GM18867 (cell line): ENCODE data around the gene PFDN6.
A peak's percentile ranks its signal among the peaks of the same experiment; 100 is the strongest.

Source experiments
- ATAC-seq: cut with Tn5 transposase; IDR thresholded peaks from one replicate; pipeline ENCODE4 v1.9.1; 2021; ENCODE audit warnings: mild to moderate bottlenecking, moderate library complexity; ENCODE audit not compliant: unreplicated experiment

Gene PFDN6

GRCh38 chr6:33314943-33315792 lies 25.8 kb downstream of the PFDN6 start:
- ATAC-seq = no peak

GRCh38 chr6:33315793-33316602 lies 26.6 kb downstream of the PFDN6 start:
- ATAC-seq = no peak

- no peak for ATAC-seq
These were observed 27.4 kb downstream of the PFDN6 start for GRCh38 chr6:33316603-33317418.

GRCh38 chr6:33317419-33317668 lies 27.9 kb downstream of the PFDN6 start:
- no peak for ATAC-seq

- peak; percentile 48 for ATAC-seq
These were observed 28.4 kb downstream of the PFDN6 start, which contains the start of gene ZBTB22 for GRCh38 chr6:33317669-33318425. Gene ZBTB22, minus strand, starts transcription at chr6:33317744. Its CDS starts 828 bp downstream, at chr6:33316916.

GRCh38 chr6:33318426-33319073 lies 29.1 kb downstream of the PFDN6 start:
- no peak for ATAC-seq

GRCh38 chr6:33319939-33320314 lies 30.5 kb downstream of the PFDN6 start:
- no peak for ATAC-seq

GRCh38 chr6:33320315-33321181 lies 31.1 kb downstream of the PFDN6 start:
- no peak for ATAC-seq

- no peak for ATAC-seq
These were observed 31.8 kb downstream of the PFDN6 start for GRCh38 chr6:33321227-33321626.

- ATAC-seq = peak; percentile 0
These were observed 34.2 kb downstream of the PFDN6 start for GRCh38 chr6:33323623-33323948.

- ATAC-seq = no peak
These were observed 34.7 kb downstream of the PFDN6 start for GRCh38 chr6:33324125-33324524.

- ATAC-seq = no peak
These were observed 39.7 kb downstream of the PFDN6 start for GRCh38 chr6:33329058-33329457.

- ATAC-seq = no peak
These were observed 41.3 kb downstream of the PFDN6 start for GRCh38 chr6:33330736-33331135.

GRCh38 chr6:33333666-33334065 lies 44.3 kb downstream of the PFDN6 start:
- no peak for ATAC-seq

GRCh38 chr6:33335916-33336315 lies 46.5 kb downstream of the PFDN6 start:
- no peak for ATAC-seq

- no peak for ATAC-seq
These were observed 47.1 kb downstream of the PFDN6 start for GRCh38 chr6:33336495-33336894.

- no peak for ATAC-seq
These were observed 49.8 kb downstream of the PFDN6 start for GRCh38 chr6:33339193-33339592.
